Ectodermal cell (in vitro differentiated cells): ENCODE results near the gene ENTHD1.

Source experiments
- H3K27ac ChIP-seq: 2 replicates; pipeline ENCODE4 v1.7.0; 2013; ENCODE audit warnings: mild to moderate bottlenecking, low read depth, low read length; ENCODE audit not compliant: insufficient read depth, poor library complexity, severe bottlenecking
- H3K27me3 ChIP-seq: 2 replicates; pipeline ENCODE4 v1.7.0; 2013; ENCODE audit warnings: mild to moderate bottlenecking, low read length; ENCODE audit not compliant: insufficient read depth, control insufficient read depth, poor library complexity, severe bottlenecking
- H3K36me3 ChIP-seq: one replicate; pipeline ENCODE4 v1.7.0; 2013; ENCODE audit warnings: low read length; ENCODE audit not compliant: control insufficient read depth, insufficient read depth
- H3K4me1 ChIP-seq: one replicate; pipeline ENCODE4 v1.7.0; 2013; ENCODE audit warnings: low read length; ENCODE audit not compliant: control insufficient read depth, insufficient read depth
- H3K4me3 ChIP-seq: 2 replicates; pipeline ENCODE4 v1.7.0; 2013; ENCODE audit warnings: low read depth, low read length, control low read depth; ENCODE audit not compliant: insufficient read depth
- H3K9me3 ChIP-seq: 2 replicates; pipeline ENCODE4 v1.7.0; 2013; ENCODE audit warnings: mild to moderate bottlenecking, low read length, moderate library complexity; ENCODE audit not compliant: control insufficient read depth
- WGBS, 2 experiments: methylation state at CpG; one replicate each; pipeline ENCODE4 v1.1.7; 2013; ENCODE audit warnings: missing lambda C conversion rate in 2 of 2; 5-methylcytosine and 5-hydroxymethylcytosine counted together

ENTHD1 gene

DNA sequence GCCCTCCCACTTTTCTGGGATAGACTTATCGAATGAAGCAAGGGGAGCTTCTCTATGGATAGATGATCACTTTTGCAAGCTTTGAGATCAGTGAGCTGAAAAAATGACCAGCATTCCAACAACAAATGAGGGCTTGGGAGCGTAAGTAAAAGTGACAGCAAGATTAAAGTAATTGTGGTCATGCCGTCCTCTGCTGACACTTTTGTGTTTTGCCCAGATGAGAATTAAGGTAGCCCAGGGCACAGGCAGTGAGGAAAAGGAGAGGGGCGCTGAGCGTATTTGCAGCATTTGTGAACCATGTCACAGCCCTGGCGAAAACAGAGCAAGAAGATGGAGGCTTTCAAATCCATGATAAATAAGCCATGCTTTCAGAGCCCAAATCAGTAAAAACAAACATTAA lies 42.1 kb upstream of the ENTHD1 start:
- H3K36me3 ChIP-seq = no peaks in the 10 kb centered on the region
- no peak overlapping the region for H3K27ac ChIP-seq
- 63 to 65% methylated on average over 6 of the region's 6 CpGs for WGBS, 2 experiments
- no peak overlapping the region for H3K4me3 ChIP-seq
- H3K9me3 ChIP-seq = no peaks in the 10 kb centered on the region
- H3K4me1 ChIP-seq = peaks cover 36% of the 10 kb centered on the region
- no peaks in the 10 kb centered on the region for H3K27me3 ChIP-seq

- Histone ChIP-seq H3K9me3 (no peaks in the 10 kb centered on the region), H3K27me3 (no peaks in the 10 kb centered on the region), H3K4me1 (peaks cover 33% of the 10 kb centered on the region), H3K4me3 (no peak overlapping the region), H3K27ac (no peak overlapping the region), H3K36me3 (no peaks in the 10 kb centered on the region)
- WGBS, 2 experiments = 38 to 50% methylated on average over 4 of the region's 4 CpGs
These were observed 41.6 kb upstream of the ENTHD1 start for GRCh38 chr22:39935116-39935515.

- Histone ChIP-seq H3K4me3 (no peak overlapping the region), H3K9me3 (no peaks in the 10 kb centered on the region), H3K4me1 (peaks cover 33% of the 10 kb centered on the region), H3K27ac (no peak overlapping the region), H3K27me3 (no peaks in the 10 kb centered on the region), H3K36me3 (no peaks in the 10 kb centered on the region)
- WGBS, 2 experiments = 65 to 73% methylated on average over 8 of the region's 8 CpGs
These were observed 40.2 kb upstream of the ENTHD1 start for GRCh38 chr22:39933741-39934140.

DNA sequence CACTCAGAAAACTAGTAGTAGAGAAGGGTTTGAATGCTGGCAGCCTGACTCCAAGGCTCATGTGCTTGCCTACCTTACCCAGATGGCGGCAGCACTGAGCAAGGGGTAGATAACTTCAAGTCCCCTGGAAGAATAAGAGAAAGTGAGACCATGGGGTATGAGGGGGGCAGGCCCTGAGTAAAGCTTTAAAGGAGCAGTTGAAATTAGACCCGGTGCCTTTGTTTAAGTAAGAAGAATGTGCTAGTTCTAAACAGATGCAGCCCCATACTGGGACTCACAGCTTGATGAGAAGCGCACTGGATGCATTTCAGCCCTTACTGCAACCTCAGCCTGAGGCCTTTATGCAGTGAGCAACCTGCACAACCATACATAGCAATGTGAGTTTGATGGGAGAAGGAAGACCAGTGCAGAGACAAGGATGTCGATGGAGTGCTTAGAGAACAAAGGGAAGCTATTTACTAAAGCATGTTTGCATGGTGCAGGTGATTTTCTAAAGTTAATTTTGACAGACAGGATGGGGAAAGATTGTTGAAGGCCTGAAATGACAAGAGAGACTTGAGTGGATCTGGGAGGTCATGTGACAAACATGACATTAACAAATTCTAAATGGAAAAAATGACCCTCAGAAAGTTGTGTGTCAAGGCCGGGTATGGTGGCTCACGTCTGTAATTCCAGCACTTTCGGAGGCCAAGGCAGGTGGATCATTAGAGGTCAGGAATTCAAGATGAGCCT lies 39.5 kb upstream of the ENTHD1 start:
- H3K4me1 ChIP-seq = peaks cover 33% of the 10 kb centered on the region
- WGBS, 2 experiments = 50 to 51% methylated on average over 7 of the region's 7 CpGs
- H3K4me3 ChIP-seq = no peak overlapping the region
- no peaks in the 10 kb centered on the region for H3K36me3 ChIP-seq
- no peak overlapping the region for H3K27ac ChIP-seq
- H3K9me3 ChIP-seq = no peaks in the 10 kb centered on the region
- H3K27me3 ChIP-seq = no peaks in the 10 kb centered on the region

DNA sequence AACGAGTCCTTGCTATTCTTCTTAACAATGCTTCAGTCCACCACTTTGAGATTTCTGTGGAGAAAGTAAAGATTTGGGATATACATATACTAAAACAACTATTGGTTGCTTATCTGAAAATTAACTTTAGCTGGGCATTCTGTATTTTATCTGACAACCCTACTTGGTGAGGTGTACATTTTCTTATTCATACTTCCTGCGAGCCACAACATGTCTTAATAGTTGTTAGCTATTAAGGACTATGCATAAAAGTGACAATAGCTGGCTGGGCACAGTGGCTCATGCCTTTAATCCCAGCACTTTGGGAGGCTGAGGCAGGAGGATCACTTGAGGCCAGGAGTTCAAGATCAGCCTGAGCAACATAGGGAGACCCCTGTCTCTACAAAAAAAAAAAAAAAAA lies 38.6 kb upstream of the ENTHD1 start:
- peaks cover 33% of the 10 kb centered on the region for H3K4me1 ChIP-seq
- H3K9me3 ChIP-seq = no peaks in the 10 kb centered on the region
- H3K27me3 ChIP-seq = no peaks in the 10 kb centered on the region
- no peak overlapping the region for H3K27ac ChIP-seq
- WGBS, 2 experiments = 81 to 100% methylated on average over 2 of the region's 2 CpGs
- H3K4me3 ChIP-seq = no peak overlapping the region
- no peaks in the 10 kb centered on the region for H3K36me3 ChIP-seq

DNA sequence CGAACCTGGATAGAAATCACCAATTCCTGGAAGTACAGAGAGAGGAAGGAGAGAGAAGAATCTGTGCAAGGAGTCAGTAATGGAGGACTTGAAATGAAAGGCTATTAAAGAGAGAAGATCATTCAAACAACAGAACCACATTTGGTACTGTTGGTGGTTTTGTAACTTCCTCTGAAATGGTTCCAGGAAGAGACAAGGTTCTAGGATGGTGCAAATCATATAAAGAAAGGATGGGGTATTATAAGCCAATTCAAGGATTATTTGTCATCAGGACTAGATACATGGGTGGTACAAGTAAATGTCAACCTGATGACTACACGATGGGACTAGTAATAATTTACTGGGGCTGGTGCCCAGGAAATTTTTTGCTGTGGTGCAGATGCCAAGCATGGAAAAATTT lies 37.7 kb upstream of the ENTHD1 start:
- H3K9me3 ChIP-seq = no peaks in the 10 kb centered on the region
- H3K27me3 ChIP-seq = no peaks in the 10 kb centered on the region
- H3K36me3 ChIP-seq = no peaks in the 10 kb centered on the region
- peaks cover 26% of the 10 kb centered on the region for H3K4me1 ChIP-seq
- no peak overlapping the region for H3K4me3 ChIP-seq
- H3K27ac ChIP-seq = no peak overlapping the region
- 92 to 97% methylated on average over 2 of the region's 2 CpGs for WGBS, 2 experiments

DNA sequence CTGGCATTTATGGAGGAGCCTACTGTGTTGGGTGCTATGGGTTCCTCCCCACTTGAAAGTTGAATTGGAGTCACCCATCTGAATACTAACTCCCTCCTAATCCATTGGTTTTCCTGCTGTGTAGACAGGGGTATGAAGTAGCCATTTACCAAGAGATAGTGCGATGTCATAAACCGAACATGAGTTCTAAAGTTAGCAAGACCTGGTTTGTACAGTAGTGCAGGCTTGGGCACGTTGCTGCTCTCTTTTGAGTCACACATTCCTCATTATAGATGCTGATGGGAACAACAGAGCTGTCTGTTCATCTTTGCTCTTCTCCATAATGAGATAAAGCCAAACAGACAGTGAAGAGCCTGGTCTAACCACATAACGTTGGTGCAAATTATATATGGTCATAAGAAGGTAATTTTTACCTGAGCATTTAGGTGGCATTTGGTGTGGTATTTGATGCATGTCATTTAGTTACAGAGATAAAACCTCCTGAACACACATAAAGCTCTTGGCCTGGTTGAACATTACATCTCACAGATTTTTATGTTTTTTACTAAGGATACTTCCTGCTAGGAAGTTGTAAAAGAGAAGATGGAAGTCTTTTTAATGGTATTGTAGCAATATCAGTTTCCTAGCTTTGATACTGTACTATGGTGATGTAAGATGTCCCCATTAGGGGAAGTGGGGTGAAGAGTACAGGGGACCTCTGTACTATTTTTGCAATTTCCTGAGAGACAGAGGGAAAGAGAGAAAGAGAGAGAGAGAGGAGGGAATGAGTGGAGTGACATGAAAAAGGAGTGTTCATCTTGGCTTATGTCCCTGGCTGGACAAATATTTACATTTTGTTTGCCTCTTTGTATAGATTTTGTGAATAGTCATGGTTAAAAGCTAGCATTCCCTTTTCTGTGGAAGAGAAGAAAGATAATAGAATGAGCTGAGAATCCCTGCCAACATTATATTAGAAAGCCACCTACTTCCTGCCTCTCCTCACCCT lies 35.3 kb upstream of the ENTHD1 start:
- H3K27ac ChIP-seq = no peak overlapping the region
- peaks cover 3% of the 10 kb centered on the region for H3K4me1 ChIP-seq
- no peaks in the 10 kb centered on the region for H3K9me3 ChIP-seq
- WGBS, 2 experiments = 88 to 96% methylated on average over 4 of the region's 4 CpGs
- H3K36me3 ChIP-seq = no peaks in the 10 kb centered on the region
- H3K27me3 ChIP-seq = no peaks in the 10 kb centered on the region
- no peak overlapping the region for H3K4me3 ChIP-seq

- no peaks in the 10 kb centered on the region for H3K4me1 ChIP-seq
- no peak overlapping the region for H3K4me3 ChIP-seq
- no peaks in the 10 kb centered on the region for H3K36me3 ChIP-seq
- H3K9me3 ChIP-seq = no peaks in the 10 kb centered on the region
- 80 to 82% methylated on average over 7 of the region's 7 CpGs for WGBS, 2 experiments
- H3K27me3 ChIP-seq = no peaks in the 10 kb centered on the region
- no peak overlapping the region for H3K27ac ChIP-seq
These were observed 34.0 kb upstream of the ENTHD1 start for GRCh38 chr22:39927544-39927943.

- no peaks in the 10 kb centered on the region for H3K4me1 ChIP-seq
- H3K9me3 ChIP-seq = no peaks in the 10 kb centered on the region
- no peak overlapping the region for H3K27ac ChIP-seq
- H3K4me3 ChIP-seq = no peak overlapping the region
- no peaks in the 10 kb centered on the region for H3K36me3 ChIP-seq
- H3K27me3 ChIP-seq = no peaks in the 10 kb centered on the region
- WGBS, 2 experiments = 93 to 94% methylated on average over 5 of the region's 5 CpGs
These were observed 33.2 kb upstream of the ENTHD1 start for GRCh38 chr22:39926753-39927152.

DNA sequence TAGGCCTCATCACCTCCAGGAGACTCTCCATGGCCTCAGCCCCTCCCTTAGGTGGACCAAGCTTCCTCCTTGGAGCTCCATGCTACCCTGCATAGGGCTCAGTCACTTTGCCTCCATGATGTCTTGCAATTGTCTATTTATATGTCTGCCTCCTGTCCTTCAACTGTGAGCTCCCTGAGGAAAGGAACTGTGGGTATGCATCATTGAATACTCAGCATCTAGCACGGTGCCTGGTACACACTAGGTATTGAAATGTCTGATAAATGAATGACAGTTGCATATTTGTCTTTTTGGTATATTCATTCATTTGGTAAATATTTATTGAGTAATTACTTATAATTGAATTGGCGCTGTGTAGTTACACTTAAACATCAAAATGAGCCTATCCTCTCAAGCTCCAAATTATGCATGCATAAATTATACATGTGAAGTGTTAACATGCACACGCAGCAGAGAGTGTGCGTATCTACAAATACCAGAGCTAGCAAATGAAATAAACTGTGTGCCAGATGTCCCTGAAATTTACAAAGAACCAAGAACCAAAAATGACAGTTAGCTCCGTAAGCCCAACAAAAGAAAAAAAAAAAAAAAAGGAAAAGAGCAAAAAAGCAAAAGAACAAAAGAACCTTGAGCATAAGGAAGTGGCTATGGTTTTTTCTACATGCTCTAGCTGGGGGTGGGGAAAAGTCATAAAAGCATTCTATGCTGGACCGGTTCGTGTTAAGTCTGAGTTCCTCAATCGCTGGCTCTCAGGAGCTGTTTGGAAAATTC lies 32.5 kb upstream of the ENTHD1 start:
- H3K4me3 ChIP-seq = no peak overlapping the region

More for the DNA sequence above, 32.5 kb upstream of the ENTHD1 start:
- 90% methylated on average over 7 to 8 of the region's 8 CpGs for WGBS, 2 experiments
- H3K36me3 ChIP-seq = no peaks in the 10 kb centered on the region
- H3K9me3 ChIP-seq = no peaks in the 10 kb centered on the region
- H3K4me1 ChIP-seq = no peaks in the 10 kb centered on the region
- H3K27ac ChIP-seq = no peak overlapping the region
- H3K27me3 ChIP-seq = no peaks in the 10 kb centered on the region
